ENCODE results near the gene KCNB1. TPM values are rescaled to one million over a fixed set of nuclear protein-coding genes. Genes with fewer than 3 reads are reported as not detected.
A peak's percentile ranks its signal among the peaks of the same experiment; 100 is the strongest.

KCNB1 gene
- total RNA-seq, 1 donor from 2014 or later = 2.8 TPM

DNA sequence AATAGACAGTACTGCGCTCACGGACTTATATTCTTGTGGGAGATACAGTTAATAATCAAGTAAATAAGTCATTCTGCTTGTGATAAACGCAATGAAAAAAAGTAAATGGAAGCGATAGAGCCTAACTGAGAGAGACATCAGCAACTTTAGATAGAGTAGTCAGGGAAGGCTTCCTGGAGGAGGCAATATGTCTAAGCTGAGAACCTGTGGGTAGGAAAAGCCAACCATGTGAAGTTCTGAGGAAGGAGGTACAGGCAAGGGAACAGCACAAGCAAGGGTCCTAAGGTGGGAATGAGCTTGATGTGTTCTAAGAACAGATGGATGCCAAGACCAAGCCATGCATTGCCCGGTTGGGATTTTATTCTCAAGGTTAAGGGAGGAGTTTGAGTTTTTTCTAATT, 7.2 kb upstream of the KCNB1 start:
- no peaks in the 10 kb centered on the region for H3K9me3 Mint-ChIP-seq
- H3K4me1 Mint-ChIP-seq = peaks cover under 1% of the 10 kb centered on the region
- no peaks in the 10 kb centered on the region for H3K36me3 Mint-ChIP-seq (ENCODE audit: low read depth)
- peaks cover 79% of the 10 kb centered on the region for H3K27me3 Mint-ChIP-seq (ENCODE audit: low read depth)
- DNase-seq (ENCODE audit: low read depth, low spot score) = no peak
- TF ChIP-seq, protein P1, sequence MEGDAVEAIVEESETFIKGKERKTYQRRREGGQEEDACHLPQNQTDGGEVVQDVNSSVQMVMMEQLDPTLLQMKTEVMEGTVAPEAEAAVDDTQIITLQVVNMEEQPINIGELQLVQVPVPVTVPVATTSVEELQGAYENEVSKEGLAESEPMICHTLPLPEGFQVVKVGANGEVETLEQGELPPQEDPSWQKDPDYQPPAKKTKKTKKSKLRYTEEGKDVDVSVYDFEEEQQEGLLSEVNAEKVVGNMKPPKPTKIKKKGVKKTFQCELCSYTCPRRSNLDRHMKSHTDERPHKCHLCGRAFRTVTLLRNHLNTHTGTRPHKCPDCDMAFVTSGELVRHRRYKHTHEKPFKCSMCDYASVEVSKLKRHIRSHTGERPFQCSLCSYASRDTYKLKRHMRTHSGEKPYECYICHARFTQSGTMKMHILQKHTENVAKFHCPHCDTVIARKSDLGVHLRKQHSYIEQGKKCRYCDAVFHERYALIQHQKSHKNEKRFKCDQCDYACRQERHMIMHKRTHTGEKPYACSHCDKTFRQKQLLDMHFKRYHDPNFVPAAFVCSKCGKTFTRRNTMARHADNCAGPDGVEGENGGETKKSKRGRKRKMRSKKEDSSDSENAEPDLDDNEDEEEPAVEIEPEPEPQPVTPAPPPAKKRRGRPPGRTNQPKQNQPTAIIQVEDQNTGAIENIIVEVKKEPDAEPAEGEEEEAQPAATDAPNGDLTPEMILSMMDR (conservative IDR thresholded peaks at IDR 0.05) = no peak
- H3K4me3 Mint-ChIP-seq = no peak overlapping the region
- no peak overlapping the region for H3K27ac Mint-ChIP-seq (ENCODE audit: unreplicated experiment)

DNA sequence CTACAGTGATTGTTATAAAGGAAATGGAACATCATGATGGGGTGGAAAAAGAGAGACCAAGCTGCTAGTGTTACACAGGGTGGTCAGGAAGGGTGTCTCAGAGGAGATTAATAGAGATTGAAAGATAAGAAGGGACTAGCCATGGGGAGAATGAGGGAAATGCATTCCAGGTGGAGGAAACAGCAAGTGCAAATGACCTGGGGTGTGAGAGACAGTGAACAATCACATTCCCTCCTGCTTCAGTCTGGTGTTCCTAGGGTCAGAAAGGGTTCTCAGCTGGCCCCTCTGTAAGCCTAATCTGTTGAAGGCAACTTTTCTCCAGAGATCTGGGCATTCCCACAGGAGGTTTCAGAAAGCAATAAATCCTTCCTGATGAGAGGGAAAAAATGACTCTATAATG, 3.6 kb upstream of the KCNB1 start:
- H3K4me3 Mint-ChIP-seq = peak overlapping the region; percentile 38
- peaks cover 5% of the 10 kb centered on the region for H3K4me1 Mint-ChIP-seq
- no peaks in the 10 kb centered on the region for H3K9me3 Mint-ChIP-seq
- H3K27ac Mint-ChIP-seq (ENCODE audit: unreplicated experiment) = no peak overlapping the region
- DNase-seq (ENCODE audit: low read depth, low spot score) = no peak
- peaks cover 83% of the 10 kb centered on the region for H3K27me3 Mint-ChIP-seq (ENCODE audit: low read depth)
- TF ChIP-seq, protein P1 (conservative IDR thresholded peaks at IDR 0.05) = no peak
- H3K36me3 Mint-ChIP-seq (ENCODE audit: low read depth) = no peaks in the 10 kb centered on the region

DNA sequence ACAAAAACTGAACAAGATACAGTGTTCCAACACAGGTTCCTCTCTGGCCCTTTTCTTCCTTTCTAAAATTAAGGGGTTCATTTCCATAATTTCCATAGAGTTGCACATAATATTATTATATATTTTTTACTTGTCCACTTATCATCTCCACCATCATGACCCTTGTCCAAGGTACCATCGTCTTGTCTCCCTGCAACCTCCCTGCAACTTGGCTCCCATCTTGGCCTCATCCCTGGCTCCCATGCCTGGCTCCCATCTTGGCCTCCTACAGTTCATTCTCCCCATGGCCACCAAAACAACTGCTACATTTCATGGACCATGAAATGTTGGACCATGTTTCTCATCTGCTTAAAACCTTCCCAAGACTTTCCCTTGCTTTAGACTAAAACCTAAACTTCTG, 3.1 kb upstream of the KCNB1 start:
- no peak overlapping the region for H3K27ac Mint-ChIP-seq (ENCODE audit: unreplicated experiment)
- H3K9me3 Mint-ChIP-seq = no peaks in the 10 kb centered on the region
- H3K4me1 Mint-ChIP-seq = peaks cover 5% of the 10 kb centered on the region
- peaks cover 84% of the 10 kb centered on the region for H3K27me3 Mint-ChIP-seq (ENCODE audit: low read depth)
- H3K36me3 Mint-ChIP-seq (ENCODE audit: low read depth) = no peaks in the 10 kb centered on the region
- TF ChIP-seq, protein P1 (conservative IDR thresholded peaks at IDR 0.05) = no peak
- no peak for DNase-seq (ENCODE audit: low read depth, low spot score)
- H3K4me3 Mint-ChIP-seq = peak overlapping the region; percentile 38

DNA sequence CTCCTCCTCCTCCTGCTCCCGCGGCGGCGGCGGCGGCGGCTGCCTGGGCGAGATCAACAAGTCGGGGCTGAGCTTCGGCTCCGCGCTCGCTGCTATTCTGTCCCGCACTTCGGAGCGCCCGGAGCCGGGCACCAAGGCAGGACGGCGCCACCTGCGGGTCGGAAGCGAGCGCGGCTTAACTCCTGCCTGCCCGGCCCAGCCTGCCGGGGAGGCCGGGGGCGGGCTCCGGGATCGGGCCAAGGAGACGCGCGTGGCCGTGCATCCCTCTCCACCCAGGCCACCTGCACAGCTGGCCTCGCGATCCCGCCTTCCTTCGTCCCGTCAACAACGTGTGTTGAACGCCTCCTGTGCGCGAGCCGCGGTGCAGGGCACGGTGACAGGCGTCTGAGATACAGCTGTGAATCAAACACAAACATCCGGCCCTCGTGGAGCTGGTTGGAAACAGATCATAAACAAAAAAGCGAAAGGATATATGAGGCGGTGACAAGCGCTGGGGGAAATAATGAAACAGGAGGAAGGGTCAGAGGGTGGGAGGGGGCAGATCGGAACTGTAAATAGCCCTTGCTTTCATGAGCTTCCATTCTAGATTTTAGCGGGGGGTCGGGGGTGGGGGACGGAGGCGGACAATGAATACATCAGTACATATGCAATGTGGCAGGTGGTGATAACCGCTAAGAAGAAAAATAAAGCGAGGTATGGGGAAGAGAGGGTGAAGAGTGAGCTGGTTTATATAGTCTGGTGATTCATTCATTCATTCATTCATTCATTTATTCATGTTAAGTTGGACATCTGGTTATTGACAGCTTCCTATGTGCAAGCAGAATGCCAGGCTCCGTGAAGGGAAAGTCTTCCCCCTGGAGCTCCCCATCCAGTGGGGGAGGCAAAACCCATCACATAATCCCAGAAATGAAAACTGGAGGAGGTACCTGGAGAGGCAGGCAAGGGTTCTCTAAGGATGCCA, 2.0 kb upstream of the KCNB1 start:
- Mint-ChIP-seq H3K4me3 (peak overlapping the region; percentile 88), H3K27ac (ENCODE audit: unreplicated experiment) (peak overlapping the region; percentile 31), H3K36me3 (ENCODE audit: low read depth) (no peaks in the 10 kb centered on the region), H3K27me3 (ENCODE audit: low read depth) (peaks cover 83% of the 10 kb centered on the region), H3K4me1 (peaks cover 9% of the 10 kb centered on the region), H3K9me3 (no peaks in the 10 kb centered on the region)
- TF ChIP-seq, protein P1 (conservative IDR thresholded peaks at IDR 0.05) = peak; percentile 85
- DNase-seq (ENCODE audit: low read depth, low spot score) = peak; percentile 81

DNA sequence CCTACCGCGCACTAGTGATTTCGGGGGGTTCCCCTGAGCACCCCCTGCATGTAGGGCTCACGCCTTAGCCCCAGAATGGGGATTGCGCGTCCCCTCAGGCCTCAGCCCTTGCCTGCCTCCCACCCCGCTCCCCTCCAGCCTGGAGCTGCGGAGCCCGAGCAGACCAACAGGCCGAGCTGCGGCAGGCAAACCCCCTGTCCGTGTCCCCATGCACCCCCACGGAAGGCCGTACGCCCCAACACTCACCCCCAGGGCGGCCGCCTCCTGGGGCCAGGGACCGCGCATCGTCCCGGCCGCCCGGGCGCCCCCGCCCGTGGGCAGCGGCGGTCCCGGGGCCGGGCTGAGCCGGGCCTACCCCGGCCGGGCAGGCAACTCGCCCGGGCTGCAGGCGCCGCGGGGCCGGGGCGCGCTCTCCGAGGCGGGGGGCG, 1.2 kb upstream of the KCNB1 start:
- DNase-seq (ENCODE audit: low read depth, low spot score) = no peak
- H3K4me3 Mint-ChIP-seq = peak overlapping the region; percentile 66
- H3K9me3 Mint-ChIP-seq = no peaks in the 10 kb centered on the region

More for the DNA sequence above, 1.2 kb upstream of the KCNB1 start:
- TF ChIP-seq, protein P1 (conservative IDR thresholded peaks at IDR 0.05) = no peak
- Mint-ChIP-seq H3K4me1 (peaks cover 15% of the 10 kb centered on the region), H3K27ac (ENCODE audit: unreplicated experiment) (no peak overlapping the region), H3K27me3 (ENCODE audit: low read depth) (peaks cover 80% of the 10 kb centered on the region), H3K36me3 (ENCODE audit: low read depth) (no peaks in the 10 kb centered on the region)

Data from neural crest cell (in vitro differentiated cells).